ENCODE results near the gene MASP1.

DNA sequence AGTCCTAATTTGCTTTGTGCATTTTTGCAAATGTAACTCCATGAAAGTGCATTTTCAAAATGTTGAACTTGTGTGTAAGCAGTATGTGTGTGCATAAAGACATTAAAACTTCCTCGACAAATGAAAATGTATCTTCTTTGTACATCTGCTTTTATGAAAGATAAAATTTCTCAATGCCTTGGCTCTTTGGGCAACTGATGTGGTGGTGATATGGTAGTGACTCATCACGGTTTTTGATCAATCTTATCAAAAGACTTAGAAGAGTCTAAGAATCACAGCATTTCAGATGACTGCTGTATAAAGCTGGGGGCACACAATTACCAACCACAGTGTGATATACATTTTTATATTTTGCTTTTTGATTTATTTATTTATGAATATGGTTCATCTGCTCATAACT lies 5.4 kb upstream of the MASP1 start:
- TF ChIP-seq, protein P1, sequence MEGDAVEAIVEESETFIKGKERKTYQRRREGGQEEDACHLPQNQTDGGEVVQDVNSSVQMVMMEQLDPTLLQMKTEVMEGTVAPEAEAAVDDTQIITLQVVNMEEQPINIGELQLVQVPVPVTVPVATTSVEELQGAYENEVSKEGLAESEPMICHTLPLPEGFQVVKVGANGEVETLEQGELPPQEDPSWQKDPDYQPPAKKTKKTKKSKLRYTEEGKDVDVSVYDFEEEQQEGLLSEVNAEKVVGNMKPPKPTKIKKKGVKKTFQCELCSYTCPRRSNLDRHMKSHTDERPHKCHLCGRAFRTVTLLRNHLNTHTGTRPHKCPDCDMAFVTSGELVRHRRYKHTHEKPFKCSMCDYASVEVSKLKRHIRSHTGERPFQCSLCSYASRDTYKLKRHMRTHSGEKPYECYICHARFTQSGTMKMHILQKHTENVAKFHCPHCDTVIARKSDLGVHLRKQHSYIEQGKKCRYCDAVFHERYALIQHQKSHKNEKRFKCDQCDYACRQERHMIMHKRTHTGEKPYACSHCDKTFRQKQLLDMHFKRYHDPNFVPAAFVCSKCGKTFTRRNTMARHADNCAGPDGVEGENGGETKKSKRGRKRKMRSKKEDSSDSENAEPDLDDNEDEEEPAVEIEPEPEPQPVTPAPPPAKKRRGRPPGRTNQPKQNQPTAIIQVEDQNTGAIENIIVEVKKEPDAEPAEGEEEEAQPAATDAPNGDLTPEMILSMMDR (IDR thresholded peaks at IDR 0.05): no peak
- TF ChIP-seq POLR2A (IDR thresholded peaks at IDR 0.05) (no peak), POLR2AphosphoS5 (IDR thresholded peaks at IDR 0.05) (no peak)
